HepG2 (cell line): ENCODE measurements around the gene ATG16L2.

Experiments used
- ARHGAP35 ChIP-seq: sonication (generic); formaldehyde crosslinking; IDR thresholded peaks from 2 replicates; pipeline ENCODE4 v1.9.0; 2022; ENCODE audit warnings: mild to moderate bottlenecking, inconsistent platforms, moderate library complexity, missing genetic modification reagents, borderline replicate concordance
- ETV6 ChIP-seq: sonication (generic); formaldehyde crosslinking; conservative IDR thresholded peaks from 2 replicates; pipeline ENCODE4 v1.4.0; 2020; ENCODE audit warnings: missing genetic modification reagents
- TCF7L2 ChIP-seq: IDR thresholded peaks from 2 replicates; pipeline ENCODE4 v1.6.1; 2011; ENCODE audit warnings: mild to moderate bottlenecking, low read depth, low read length, moderate library complexity
- ZNF24 ChIP-seq: fragments of 450-650 bp; IDR thresholded peaks from 2 replicates; pipeline ENCODE4 v1.6.1; 2017; ENCODE audit warnings: antibody characterized with exemption, mild to moderate bottlenecking
- ZNF354B ChIP-seq: sonication (generic); formaldehyde crosslinking; IDR thresholded peaks from 2 replicates; pipeline ENCODE4 v1.8.0; 2022; ENCODE audit warnings: mild to moderate bottlenecking, missing genetic modification reagents
- ZNF652 ChIP-seq: IDR thresholded peaks from 2 replicates; pipeline ENCODE4 v1.6.1; 2016; ENCODE audit warnings: low read depth, borderline replicate concordance
- ZNF713 ChIP-seq: sonication (generic); formaldehyde crosslinking; IDR thresholded peaks from 2 replicates; pipeline ENCODE4 v1.4.0; 2020; ENCODE audit warnings: mild to moderate bottlenecking, missing genetic modification reagents
- ZNF775 ChIP-seq: sonication (generic); formaldehyde crosslinking; IDR thresholded peaks from 2 replicates; pipeline ENCODE4 v1.4.0; 2020; ENCODE audit warnings: missing genetic modification reagents, mild to moderate bottlenecking, moderate library complexity, borderline replicate concordance
- TF ChIP-seq, protein P1 (sequence below): sonication (generic); formaldehyde crosslinking; IDR thresholded peaks from 2 replicates; pipeline ENCODE4 v1.4.0; 2020; ENCODE audit warnings: missing genetic modification reagents, mild to moderate bottlenecking, borderline replicate concordance

DNA sequence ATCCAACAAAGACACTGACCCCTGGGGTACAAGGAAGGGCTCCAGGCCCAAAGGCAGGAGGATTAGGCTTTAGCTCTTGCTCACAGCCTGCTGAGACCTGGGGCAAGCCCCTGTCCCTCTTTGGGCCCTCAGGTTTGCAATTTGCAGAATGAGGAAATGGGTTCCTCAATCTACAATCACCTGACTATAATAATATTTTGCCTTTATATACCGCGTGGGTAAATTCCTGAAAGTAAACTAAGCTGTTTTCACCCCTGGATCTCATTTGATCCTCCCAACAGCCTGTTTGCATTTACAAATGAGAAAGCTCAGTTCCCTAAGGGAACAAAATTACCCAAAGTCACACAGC, 21.2 kb upstream of the ATG16L2 start:
- TF ChIP-seq ETV6 (CRISPR knock-in tag) (no peak), ZNF652 (CRISPR knock-in tag) (no peak), ZNF775 (no peak), ZNF24 (no peak), ZNF713 (CRISPR knock-in tag) (no peak), ARHGAP35 (CRISPR knock-in tag) (no peak), ZNF354B (CRISPR knock-in tag) (no peak), TCF7L2 (no peak)
- TF ChIP-seq, protein P1, sequence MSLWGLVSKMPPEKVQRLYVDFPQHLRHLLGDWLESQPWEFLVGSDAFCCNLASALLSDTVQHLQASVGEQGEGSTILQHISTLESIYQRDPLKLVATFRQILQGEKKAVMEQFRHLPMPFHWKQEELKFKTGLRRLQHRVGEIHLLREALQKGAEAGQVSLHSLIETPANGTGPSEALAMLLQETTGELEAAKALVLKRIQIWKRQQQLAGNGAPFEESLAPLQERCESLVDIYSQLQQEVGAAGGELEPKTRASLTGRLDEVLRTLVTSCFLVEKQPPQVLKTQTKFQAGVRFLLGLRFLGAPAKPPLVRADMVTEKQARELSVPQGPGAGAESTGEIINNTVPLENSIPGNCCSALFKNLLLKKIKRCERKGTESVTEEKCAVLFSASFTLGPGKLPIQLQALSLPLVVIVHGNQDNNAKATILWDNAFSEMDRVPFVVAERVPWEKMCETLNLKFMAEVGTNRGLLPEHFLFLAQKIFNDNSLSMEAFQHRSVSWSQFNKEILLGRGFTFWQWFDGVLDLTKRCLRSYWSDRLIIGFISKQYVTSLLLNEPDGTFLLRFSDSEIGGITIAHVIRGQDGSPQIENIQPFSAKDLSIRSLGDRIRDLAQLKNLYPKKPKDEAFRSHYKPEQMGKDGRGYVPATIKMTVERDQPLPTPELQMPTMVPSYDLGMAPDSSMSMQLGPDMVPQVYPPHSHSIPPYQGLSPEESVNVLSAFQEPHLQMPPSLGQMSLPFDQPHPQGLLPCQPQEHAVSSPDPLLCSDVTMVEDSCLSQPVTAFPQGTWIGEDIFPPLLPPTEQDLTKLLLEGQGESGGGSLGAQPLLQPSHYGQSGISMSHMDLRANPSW (CRISPR knock-in tag): no peak
